Measurements from ENCODE around the gene DPP4.

Gene DPP4

DNA sequence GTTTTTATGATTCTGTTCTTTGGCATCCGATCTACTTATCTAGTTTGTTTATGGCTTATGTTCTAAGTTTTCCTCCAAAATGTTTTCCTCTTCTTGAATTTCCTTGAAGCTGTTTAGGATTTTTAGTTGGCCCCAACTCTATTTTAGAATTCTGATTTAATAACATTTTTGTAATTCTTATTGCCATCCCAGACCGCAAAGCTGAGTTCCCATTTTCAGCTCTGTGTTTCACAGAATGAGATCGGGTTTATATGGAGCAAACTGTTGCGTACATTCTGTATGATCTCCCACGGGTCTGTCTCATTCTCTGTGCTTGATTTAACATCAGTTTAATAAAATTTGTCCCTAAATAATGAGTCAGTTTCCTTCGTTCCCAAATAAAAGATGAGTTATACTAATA lies 59.3 kb downstream of the DPP4 start:
- Histone ChIP-seq H3K9me3 (ENCODE audit: control insufficient read depth, low read length) (no peaks in the 10 kb centered on the region), H3K4me3 (ENCODE audit: extremely low read depth, insufficient read depth, low read length, poor library complexity, severe bottlenecking) (no peak overlapping the region), H3K27ac (ENCODE audit: low read depth, low read length, severe bottlenecking) (no peak overlapping the region), H3K36me3 (ENCODE audit: control insufficient read depth, insufficient read depth, low read length) (no peaks in the 10 kb centered on the region), H3K4me1 (ENCODE audit: control insufficient read depth, insufficient read depth, low read length, poor library complexity, severe bottlenecking) (no peaks in the 10 kb centered on the region)
- WGBS, 2 experiments (ENCODE audit: insufficient coverage in 2 of 2): 83% methylated on average over 5 of the region's 6 CpGs; no CpG with 5 or more reads in 1 of the 2 experiments

DNA sequence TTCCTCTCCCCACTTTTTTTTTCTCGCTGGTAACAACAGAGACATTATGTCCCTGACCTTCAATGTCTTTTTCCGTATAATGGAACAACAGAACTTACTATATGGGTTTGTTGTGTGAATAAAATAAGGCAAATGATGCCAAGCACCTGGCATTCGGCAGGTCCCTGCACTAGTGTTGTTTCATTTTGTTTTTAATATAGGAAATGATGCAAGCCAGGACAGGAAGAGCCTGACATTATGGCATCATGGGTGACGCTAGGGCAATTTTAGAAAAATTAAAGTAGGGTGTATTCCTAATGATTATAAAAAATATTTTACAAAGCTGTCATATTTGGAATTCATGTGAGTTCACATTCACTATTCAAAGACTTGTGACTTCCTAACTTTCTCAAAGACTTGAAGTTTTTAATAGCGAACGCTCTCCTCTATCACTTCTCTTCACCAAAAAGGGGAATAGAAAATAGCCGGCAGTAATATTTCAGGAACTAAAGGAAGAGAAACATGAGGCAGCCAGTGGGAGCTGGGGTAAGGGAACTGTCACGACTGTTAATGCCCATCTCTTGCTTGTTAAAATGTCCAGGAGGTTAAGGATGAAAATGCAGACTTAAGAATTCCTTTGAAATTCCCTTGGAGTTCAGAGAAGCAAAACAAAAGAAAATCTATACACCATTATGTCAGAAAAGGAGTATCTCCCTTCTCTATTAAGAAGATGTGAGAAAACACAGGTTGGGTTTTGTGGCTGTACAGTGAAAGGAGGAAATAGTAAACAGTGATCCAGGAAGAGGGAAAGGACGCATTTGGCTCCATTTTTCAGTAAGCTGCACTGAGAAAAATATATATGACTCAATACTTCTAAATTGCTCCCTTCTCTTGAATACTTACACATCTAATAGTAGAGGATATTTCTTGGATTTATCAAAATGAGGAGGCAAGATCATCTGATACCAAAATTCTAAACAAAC lies 60.2 kb downstream of the DPP4 start:
- Histone ChIP-seq H3K27ac (ENCODE audit: low read depth, low read length, severe bottlenecking) (no peak overlapping the region), H3K9me3 (ENCODE audit: control insufficient read depth, low read length) (no peaks in the 10 kb centered on the region), H3K4me3 (ENCODE audit: extremely low read depth, insufficient read depth, low read length, poor library complexity, severe bottlenecking) (no peak overlapping the region), H3K36me3 (ENCODE audit: control insufficient read depth, insufficient read depth, low read length) (no peaks in the 10 kb centered on the region), H3K4me1 (ENCODE audit: control insufficient read depth, insufficient read depth, low read length, poor library complexity, severe bottlenecking) (no peaks in the 10 kb centered on the region)
- 88 to 93% methylated on average over 2 to 3 of the region's 9 CpGs for whole genome bisulfite sequencing, 2 experiments (ENCODE audit: insufficient coverage in 2 of 2)

GRCh38 chr2:162012565-162013058 lies 61.4 kb downstream of the DPP4 start:
- Histone ChIP-seq H3K4me1 (ENCODE audit: control insufficient read depth, insufficient read depth, low read length, poor library complexity, severe bottlenecking) (no peaks in the 10 kb centered on the region), H3K36me3 (ENCODE audit: control insufficient read depth, insufficient read depth, low read length) (no peaks in the 10 kb centered on the region), H3K9me3 (ENCODE audit: control insufficient read depth, low read length) (no peaks in the 10 kb centered on the region), H3K4me3 (ENCODE audit: extremely low read depth, insufficient read depth, low read length, poor library complexity, severe bottlenecking) (no peak overlapping the region), H3K27ac (ENCODE audit: low read depth, low read length, severe bottlenecking) (no peak overlapping the region)
- WGBS, 2 experiments (ENCODE audit: insufficient coverage in 2 of 2): 80 to 88% methylated on average over 2 of the region's 2 CpGs

DNA sequence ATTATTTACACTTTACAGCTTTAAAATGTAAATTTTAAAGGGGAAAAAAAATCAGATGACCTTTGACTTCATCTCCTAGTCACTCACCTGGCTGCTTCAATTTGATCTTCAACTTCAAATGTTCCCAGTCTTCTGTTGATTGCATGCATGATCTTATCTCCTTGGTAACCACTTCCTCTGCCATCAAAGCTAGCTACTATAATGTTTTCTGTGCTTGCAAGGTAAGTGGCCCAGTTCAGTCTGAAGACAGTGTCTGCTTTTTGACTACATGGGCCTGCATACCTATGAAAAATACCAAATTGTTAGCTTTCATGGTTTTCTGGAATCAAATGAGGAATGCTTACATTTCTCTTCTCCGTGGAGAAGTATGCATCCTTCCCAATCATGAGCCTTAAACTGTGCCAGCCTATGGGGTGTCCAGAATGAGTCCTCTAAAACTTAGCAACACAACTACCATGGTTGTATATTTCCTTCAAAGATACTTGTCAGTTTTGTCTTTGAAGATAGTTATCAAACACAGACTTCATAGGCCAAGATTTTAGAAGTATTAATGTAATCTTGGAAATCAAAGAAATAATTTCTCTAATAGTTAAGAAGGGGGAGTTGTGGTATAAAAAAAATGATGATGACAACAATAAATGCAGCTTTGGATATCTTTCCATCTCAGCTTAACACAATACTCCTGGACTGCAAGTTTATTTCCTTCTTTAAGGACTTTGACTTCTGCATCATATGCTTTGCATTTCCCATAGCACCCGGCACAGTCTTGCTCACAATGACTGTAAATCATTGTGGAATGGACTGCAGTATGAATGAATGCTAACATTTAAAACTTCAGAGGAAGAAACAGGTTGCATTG lies 62.1 kb downstream of the DPP4 start:
- Histone ChIP-seq H3K36me3 (ENCODE audit: control insufficient read depth, insufficient read depth, low read length) (no peaks in the 10 kb centered on the region), H3K4me1 (ENCODE audit: control insufficient read depth, insufficient read depth, low read length, poor library complexity, severe bottlenecking) (no peaks in the 10 kb centered on the region), H3K27ac (ENCODE audit: low read depth, low read length, severe bottlenecking) (no peak overlapping the region), H3K4me3 (ENCODE audit: extremely low read depth, insufficient read depth, low read length, poor library complexity, severe bottlenecking) (no peak overlapping the region), H3K9me3 (ENCODE audit: control insufficient read depth, low read length) (no peaks in the 10 kb centered on the region)
- WGBS, 2 experiments (ENCODE audit: insufficient coverage in 2 of 2): 71 to 83% methylated on average over 1 of the region's 2 CpGs

GRCh38 chr2:162009543-162009942 lies 64.5 kb downstream of the DPP4 start:
- WGBS, 2 experiments (ENCODE audit: insufficient coverage in 2 of 2): no CpG with 5 or more reads among the region's 2 CpGs
- Histone ChIP-seq H3K27ac (ENCODE audit: low read depth, low read length, severe bottlenecking) (no peak overlapping the region), H3K4me1 (ENCODE audit: control insufficient read depth, insufficient read depth, low read length, poor library complexity, severe bottlenecking) (no peaks in the 10 kb centered on the region), H3K9me3 (ENCODE audit: control insufficient read depth, low read length) (no peaks in the 10 kb centered on the region), H3K4me3 (ENCODE audit: extremely low read depth, insufficient read depth, low read length, poor library complexity, severe bottlenecking) (no peak overlapping the region), H3K36me3 (ENCODE audit: control insufficient read depth, insufficient read depth, low read length) (no peaks in the 10 kb centered on the region)

DNA sequence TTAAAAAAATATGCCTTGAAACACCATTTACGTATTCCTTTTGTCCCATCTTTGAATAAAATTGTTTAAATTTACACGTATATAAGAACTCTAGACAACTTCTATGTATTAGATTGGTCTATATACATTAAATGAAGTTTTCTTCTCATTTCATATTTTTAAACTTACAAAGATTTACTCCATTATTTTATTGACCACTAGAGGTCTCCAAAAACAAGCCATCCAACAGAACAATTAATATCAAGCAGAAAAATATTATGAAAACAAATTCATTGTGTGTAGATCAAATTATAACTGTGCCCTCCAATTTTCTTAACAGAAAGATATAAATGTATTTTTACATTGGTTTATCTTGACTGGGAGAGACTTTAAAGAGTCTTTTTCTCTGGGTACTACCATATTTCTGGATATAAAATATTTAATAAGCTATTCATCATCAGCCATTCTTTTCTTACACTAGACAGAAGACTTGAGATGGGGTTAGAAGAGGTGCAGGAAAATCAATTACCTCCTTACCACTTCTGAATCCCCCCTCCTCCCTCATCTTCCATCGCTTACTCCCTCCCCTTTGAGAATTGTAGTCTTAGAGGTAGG lies 66.5 kb downstream of the DPP4 start:
- WGBS, 2 experiments (ENCODE audit: insufficient coverage in 2 of 2): no CpG with 5 or more reads among the region's 3 CpGs
- no peaks in the 10 kb centered on the region for H3K4me1 ChIP-seq (ENCODE audit: control insufficient read depth, insufficient read depth, low read length, poor library complexity, severe bottlenecking)

DNA sequence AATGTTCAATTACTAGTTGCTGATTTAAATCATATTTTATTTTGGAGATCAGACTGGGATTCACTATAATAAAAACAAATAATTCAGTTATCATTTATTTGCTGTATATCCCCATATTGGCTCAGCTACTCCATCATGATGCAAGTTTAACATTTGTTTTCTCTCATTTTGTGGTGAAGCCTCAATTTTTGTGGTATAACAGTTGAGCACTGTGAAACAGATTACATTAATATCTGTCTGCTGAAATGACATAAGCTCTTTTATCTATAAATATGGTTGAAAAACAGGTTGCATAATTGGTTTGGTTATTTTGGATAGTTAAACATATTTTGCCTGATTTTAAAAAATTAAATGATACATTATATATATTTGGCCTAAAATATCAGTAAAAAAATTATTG lies 67.7 kb downstream of the DPP4 start:
- no peaks in the 10 kb centered on the region for H3K4me1 ChIP-seq (ENCODE audit: control insufficient read depth, insufficient read depth, low read length, poor library complexity, severe bottlenecking)

More for the DNA sequence above, 66.5 kb downstream of the DPP4 start:
- Histone ChIP-seq H3K9me3 (ENCODE audit: control insufficient read depth, low read length) (no peaks in the 10 kb centered on the region), H3K36me3 (ENCODE audit: control insufficient read depth, insufficient read depth, low read length) (no peaks in the 10 kb centered on the region), H3K27ac (ENCODE audit: low read depth, low read length, severe bottlenecking) (no peak overlapping the region), H3K4me3 (ENCODE audit: extremely low read depth, insufficient read depth, low read length, poor library complexity, severe bottlenecking) (no peak overlapping the region)

GRCh38 chr2:162004031-162004430 lies 70.0 kb downstream of the DPP4 start:
- H3K4me1 ChIP-seq (ENCODE audit: control insufficient read depth, insufficient read depth, low read length, poor library complexity, severe bottlenecking): no peaks in the 10 kb centered on the region
- H3K36me3 ChIP-seq (ENCODE audit: control insufficient read depth, insufficient read depth, low read length): no peaks in the 10 kb centered on the region
- H3K27ac ChIP-seq (ENCODE audit: low read depth, low read length, severe bottlenecking): no peak overlapping the region
- H3K9me3 ChIP-seq (ENCODE audit: control insufficient read depth, low read length): no peaks in the 10 kb centered on the region
- WGBS, 2 experiments (ENCODE audit: insufficient coverage in 2 of 2): 67 to 90% methylated on average over 3 of the region's 3 CpGs
- H3K4me3 ChIP-seq (ENCODE audit: extremely low read depth, insufficient read depth, low read length, poor library complexity, severe bottlenecking): no peak overlapping the region

More for the DNA sequence above, 67.7 kb downstream of the DPP4 start:
- Histone ChIP-seq H3K4me3 (ENCODE audit: extremely low read depth, insufficient read depth, low read length, poor library complexity, severe bottlenecking) (no peak overlapping the region), H3K36me3 (ENCODE audit: control insufficient read depth, insufficient read depth, low read length) (no peaks in the 10 kb centered on the region), H3K27ac (ENCODE audit: low read depth, low read length, severe bottlenecking) (no peak overlapping the region), H3K9me3 (ENCODE audit: control insufficient read depth, low read length) (no peaks in the 10 kb centered on the region)

DNA sequence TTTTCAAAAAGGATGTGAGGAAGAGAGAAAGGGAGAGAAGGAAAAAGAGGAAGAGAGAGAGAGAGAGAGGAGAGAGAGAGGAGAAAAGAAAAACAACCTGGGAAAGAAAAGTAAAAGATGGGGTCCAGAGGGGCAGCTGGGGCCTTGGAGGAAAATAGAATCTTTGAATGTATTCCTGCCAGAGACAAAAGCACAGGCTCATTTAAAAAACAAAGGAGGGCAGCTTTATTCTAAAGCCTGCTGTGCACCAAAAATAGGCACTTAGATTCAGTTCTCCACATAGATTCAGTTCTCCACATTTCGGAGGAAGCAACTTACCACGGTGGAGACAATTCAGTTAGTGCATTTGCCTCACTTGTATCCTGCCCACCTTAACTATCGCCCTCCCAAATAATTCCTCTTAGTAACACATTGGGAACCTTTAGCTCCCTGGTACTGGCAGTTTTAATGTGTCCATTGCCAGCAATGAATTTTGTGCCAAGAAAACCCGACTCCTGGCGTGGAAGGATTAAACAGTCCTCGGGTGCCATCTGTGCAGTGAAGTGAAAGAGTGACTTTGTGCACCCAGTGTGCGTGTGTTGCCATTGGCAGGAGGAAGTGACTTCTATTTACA lies 71.3 kb downstream of the DPP4 start:
- Histone ChIP-seq H3K9me3 (ENCODE audit: control insufficient read depth, low read length) (no peaks in the 10 kb centered on the region), H3K27ac (ENCODE audit: low read depth, low read length, severe bottlenecking) (no peak overlapping the region), H3K4me1 (ENCODE audit: control insufficient read depth, insufficient read depth, low read length, poor library complexity, severe bottlenecking) (no peaks in the 10 kb centered on the region), H3K36me3 (ENCODE audit: control insufficient read depth, insufficient read depth, low read length) (no peaks in the 10 kb centered on the region), H3K4me3 (ENCODE audit: extremely low read depth, insufficient read depth, low read length, poor library complexity, severe bottlenecking) (no peak overlapping the region)
- 74 to 81% methylated on average over 7 of the region's 7 CpGs for WGBS, 2 experiments (ENCODE audit: insufficient coverage in 2 of 2)

DNA sequence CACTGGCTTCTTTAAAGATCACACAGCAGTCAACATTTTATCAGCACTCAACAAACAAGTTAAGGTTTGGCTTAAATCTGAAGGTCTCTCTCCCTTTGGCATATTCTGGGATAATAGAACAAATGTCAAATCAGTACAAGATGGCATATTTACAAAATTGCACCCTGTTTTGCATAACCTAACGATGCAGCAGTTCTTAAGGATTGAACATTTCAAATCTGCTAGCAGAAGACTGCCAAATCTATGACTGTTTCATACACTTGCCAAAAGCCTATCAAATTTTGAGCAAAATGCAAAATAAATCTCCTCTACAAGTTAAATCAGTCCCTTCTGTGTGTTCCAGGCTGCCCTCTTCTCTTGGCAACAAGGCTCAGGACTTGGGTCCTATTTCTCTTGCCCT lies 73.6 kb downstream of the DPP4 start:
- 85 to 92% methylated on average over 1 of the region's 1 CpG for WGBS, 2 experiments (ENCODE audit: insufficient coverage in 2 of 2)
- Histone ChIP-seq H3K36me3 (ENCODE audit: control insufficient read depth, insufficient read depth, low read length) (no peaks in the 10 kb centered on the region), H3K27ac (ENCODE audit: low read depth, low read length, severe bottlenecking) (no peak overlapping the region)

More for the DNA sequence above, 73.6 kb downstream of the DPP4 start:
- no peaks in the 10 kb centered on the region for H3K4me1 ChIP-seq (ENCODE audit: control insufficient read depth, insufficient read depth, low read length, poor library complexity, severe bottlenecking)
- H3K4me3 ChIP-seq (ENCODE audit: extremely low read depth, insufficient read depth, low read length, poor library complexity, severe bottlenecking): no peak overlapping the region
- H3K9me3 ChIP-seq (ENCODE audit: control insufficient read depth, low read length): no peaks in the 10 kb centered on the region
